BE2C (cell line): ENCODE results near the gene EPHB2.
A peak's percentile ranks its signal among the peaks of the same experiment; 100 is the strongest.

ENCODE experiments used
- DNase-seq: peaks from one replicate; pipeline ENCODE4 v3.0.0-alpha.2; 2020
- H3K27me3 ChIP-seq: fragments of 250-450 bp; sonication (Bioruptor Pico); 2 replicates; pipeline ENCODE4 v1.5.1; 2020; ENCODE audit warnings: mild to moderate bottlenecking
- H3K36me3 ChIP-seq: fragments of 250-450 bp; sonication (Bioruptor Pico); 2 replicates; pipeline ENCODE4 v1.5.1; 2020; ENCODE audit warnings: mild to moderate bottlenecking
- H3K4me1 ChIP-seq: fragments of 250-450 bp; sonication (Bioruptor Pico); 2 replicates; pipeline ENCODE4 v1.5.1; 2020
- H3K4me3 ChIP-seq: 2 replicates; pipeline ENCODE4 v1.5.1; 2011; ENCODE audit warnings: low read depth, low read length
- H3K9me3 ChIP-seq: fragments of 250-450 bp; sonication (Bioruptor Pico); 2 replicates; pipeline ENCODE4 v1.5.1; 2020
- CTCF ChIP-seq: IDR thresholded peaks from 2 replicates; pipeline ENCODE4 v1.5.1; 2012; ENCODE audit warnings: mild to moderate bottlenecking, low read depth, low read length

The EPHB2 gene

GRCh38 chr1:22745669-22746585 is 35.3 kb downstream of the EPHB2 start:
- Histone ChIP-seq H3K4me3 (no peak overlapping the region), H3K27me3 (no peaks in the 10 kb centered on the region), H3K9me3 (no peaks in the 10 kb centered on the region), H3K4me1 (no peaks in the 10 kb centered on the region; the same call in 1 of the 2 replicates), H3K36me3 (no peaks in the 10 kb centered on the region)
- TF ChIP-seq CTCF, result no peak
- peak; percentile 48 for DNase-seq

GRCh38 chr1:22747021-22747734 is 36.5 kb downstream of the EPHB2 start:
- no peaks in the 10 kb centered on the region for H3K9me3 ChIP-seq
- no peaks in the 10 kb centered on the region for H3K27me3 ChIP-seq
- DNase-seq, result no peak
- H3K4me3 ChIP-seq, result no peak overlapping the region
- no peaks in the 10 kb centered on the region; the same call in 1 of the 2 replicates for H3K4me1 ChIP-seq
- no peak for TF ChIP-seq CTCF
- no peaks in the 10 kb centered on the region for H3K36me3 ChIP-seq

GRCh38 chr1:22747735-22748073 is 37.1 kb downstream of the EPHB2 start:
- TF ChIP-seq CTCF, result no peak
- no peak for DNase-seq
- Histone ChIP-seq H3K36me3 (no peaks in the 10 kb centered on the region), H3K4me1 (no peaks in the 10 kb centered on the region; the same call in 1 of the 2 replicates), H3K4me3 (no peak overlapping the region), H3K9me3 (no peaks in the 10 kb centered on the region), H3K27me3 (no peaks in the 10 kb centered on the region)

GRCh38 chr1:22749503-22749902 is 38.9 kb downstream of the EPHB2 start:
- TF ChIP-seq CTCF, result no peak
- Histone ChIP-seq H3K36me3 (no peaks in the 10 kb centered on the region), H3K9me3 (no peaks in the 10 kb centered on the region), H3K4me3 (no peak overlapping the region), H3K4me1 (no peaks in the 10 kb centered on the region; the same call in 1 of the 2 replicates), H3K27me3 (no peaks in the 10 kb centered on the region)
- no peak for DNase-seq

- H3K4me3 ChIP-seq, result no peak overlapping the region
- no peak for DNase-seq
Measured at GRCh38 chr1:22749919-22750684, 39.5 kb downstream of the EPHB2 start.

More at GRCh38 chr1:22749919-22750684, 39.5 kb downstream of the EPHB2 start:
- Histone ChIP-seq H3K27me3 (no peaks in the 10 kb centered on the region), H3K36me3 (no peaks in the 10 kb centered on the region), H3K4me1 (no peaks in the 10 kb centered on the region; the same call in 1 of the 2 replicates), H3K9me3 (no peaks in the 10 kb centered on the region)
- TF ChIP-seq CTCF, result no peak
